Activated gamma-delta T cell (primary cell): ENCODE data around the gene PPP1R12A.
"Not testable (repeated sequence)": the region's sequence is repeated elsewhere in the genome, so short reads cannot be mapped to it uniquely, and the experiment has no call there.

Experiments used
- DNase-seq: peaks from one replicate; lab custom pipeline; 2025; lab: John Stamatoyannopoulos, UW

The PPP1R12A gene

DNA sequence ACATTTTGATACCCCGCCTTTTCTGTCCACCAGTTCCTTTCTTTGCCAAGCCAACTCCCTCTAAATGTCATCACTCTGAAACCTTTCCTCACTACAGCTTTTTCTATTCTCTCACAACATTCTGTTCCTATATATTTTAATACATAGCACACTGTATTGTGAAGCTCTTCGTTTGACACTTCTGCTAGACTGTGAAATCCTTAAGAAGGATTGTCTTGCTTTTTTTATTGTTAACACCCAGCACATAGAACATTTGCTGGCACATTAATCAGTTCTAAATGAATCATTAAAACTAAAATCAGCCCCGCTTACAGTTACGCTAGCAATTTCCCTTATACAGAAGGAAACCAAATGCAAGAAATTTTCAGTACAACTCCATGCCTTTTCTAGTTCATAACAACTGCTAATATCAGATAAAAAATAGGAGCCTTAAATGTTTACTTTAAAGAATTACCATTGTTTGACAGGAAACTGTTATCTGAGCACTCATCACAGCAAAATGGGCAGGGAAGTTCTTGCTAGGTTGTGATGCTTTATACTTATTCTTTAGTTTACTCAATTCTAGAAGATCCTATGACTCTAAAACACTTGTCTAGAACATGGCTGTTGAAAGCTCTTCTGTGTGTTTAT lies 93.5 kb downstream of the PPP1R12A start:
- DNase-seq = no peak

DNA sequence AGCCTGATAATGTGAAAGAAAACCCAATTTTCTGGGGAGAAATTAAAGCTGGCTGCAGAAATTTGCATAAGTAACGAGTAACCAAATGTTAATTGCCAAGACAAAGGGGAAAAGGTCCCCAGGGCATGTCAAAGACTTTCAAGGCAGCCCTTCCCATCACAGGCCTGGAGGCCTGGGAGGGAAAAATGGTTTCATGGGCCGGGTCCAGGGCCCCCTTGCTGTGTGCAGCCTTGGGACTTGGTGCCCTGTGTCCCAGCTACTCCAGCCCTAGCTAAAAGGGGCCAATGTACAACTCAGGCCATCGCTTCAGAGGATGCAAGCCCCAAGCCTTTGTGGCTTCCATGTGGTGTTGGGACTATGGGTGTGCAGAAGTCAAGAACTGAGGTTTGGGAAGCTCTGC lies 96.5 kb downstream of the PPP1R12A start:
- no peak for DNase-seq

DNA sequence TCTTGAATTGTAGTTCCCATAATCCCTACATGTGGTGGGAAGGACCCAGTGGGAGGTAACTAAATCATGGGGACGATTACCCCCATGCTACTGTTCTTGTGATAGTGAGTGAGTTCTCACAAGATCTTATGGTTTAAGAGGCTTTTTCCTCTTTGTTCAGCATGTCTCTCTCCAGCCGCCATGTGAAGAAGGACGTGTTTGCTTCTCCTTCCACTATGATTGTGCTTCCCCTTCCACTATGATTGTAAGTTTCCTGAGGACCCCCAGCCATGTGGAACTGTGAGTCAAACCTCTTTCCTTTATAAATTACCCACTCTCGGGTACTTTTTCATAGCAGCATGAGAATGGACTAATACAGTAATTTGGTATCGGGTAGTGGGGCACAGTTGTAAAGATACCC lies 97.3 kb downstream of the PPP1R12A start:
- DNase-seq = no peak

DNA sequence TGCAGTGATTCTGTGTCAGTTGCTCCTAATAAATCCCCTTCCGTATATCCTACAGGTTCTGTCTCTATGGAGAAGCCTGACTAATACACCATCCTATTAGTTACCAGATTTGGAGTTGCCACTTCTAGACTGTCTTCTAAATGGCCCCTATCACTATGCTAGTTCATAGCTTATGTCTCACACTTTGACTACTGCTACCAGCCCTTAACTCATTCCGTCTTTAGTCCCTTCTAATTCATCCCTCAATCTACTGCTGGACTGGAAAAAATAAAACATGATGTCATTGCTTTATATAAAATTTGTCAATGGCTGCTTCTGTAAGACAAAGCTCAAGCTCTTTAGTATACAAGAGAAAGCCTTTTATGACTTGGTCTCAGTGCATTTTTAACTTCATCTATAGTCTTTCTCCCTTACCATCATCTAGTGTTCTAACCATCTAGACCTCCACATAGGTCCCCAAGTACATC lies 99.5 kb downstream of the PPP1R12A start:
- no peak for DNase-seq

DNA sequence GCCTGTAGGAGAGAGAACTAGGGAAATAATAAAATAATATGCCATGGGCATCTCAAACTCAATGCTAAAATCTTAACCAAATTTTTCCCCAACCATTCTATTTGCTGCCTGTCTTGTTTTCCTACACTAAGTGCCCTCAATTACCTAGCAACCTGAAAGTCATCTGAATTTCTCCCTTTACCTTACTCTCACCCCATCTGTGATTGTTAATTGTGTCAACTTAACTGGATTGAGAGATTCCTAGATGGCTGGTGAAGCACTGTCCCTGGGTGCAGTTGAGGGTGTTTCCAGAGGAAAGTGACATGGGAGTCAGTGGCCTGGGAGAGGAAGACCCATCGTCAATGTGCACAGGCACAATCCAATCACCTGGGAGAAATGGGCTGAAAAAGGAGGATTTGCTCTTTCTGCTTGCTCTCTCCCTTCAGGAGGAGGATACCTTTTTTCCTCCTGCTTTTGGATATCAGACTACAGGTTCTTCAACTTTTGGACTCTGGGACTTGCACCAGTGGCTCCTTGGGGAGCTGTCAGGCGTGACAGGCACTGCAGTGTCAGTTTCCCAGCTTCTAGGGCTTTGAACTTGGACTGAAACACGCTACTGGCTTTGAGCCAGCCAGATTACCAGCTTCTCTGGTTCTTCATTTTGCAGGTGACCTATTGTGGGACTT lies 100.1 kb downstream of the PPP1R12A start:
- DNase-seq = no peak

DNA sequence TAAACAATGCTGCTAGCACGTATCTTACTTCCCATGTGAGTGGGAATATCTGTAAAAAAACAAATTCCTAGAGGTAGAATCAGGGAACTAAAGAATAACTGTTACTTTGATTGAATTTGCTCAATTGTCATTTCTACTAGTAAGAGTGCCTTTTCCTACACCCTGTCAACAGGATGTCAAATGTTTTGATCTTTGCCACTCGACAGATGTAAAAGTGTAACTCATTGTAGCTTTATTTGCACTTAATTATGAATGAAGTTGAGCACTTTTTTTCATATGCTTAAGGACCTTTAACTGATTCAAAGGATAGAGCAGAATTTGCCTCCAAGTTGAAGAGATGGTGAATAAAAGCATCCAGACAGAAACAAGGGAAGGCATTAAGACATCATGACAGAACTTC lies 104.5 kb downstream of the PPP1R12A start:
- DNase-seq = no peak

DNA sequence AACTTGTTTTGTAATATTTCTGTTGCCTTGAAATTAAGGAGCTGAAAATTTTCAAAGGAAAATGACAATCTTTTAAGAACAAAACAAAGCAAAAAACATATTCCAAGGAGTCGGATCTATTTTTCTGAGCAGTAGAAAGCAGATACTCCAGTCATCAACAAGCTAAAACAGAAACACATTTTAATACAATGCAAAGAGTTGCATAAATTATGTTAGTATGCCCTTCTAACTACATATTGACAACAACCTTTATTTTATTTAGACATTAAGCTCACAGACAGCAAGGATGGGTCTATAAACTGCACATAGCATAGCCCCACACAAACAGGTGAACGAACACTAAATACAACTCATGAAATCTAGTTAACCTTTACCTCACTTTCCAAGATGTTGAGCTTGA lies 106.0 kb downstream of the PPP1R12A start:
- no peak for DNase-seq

DNA sequence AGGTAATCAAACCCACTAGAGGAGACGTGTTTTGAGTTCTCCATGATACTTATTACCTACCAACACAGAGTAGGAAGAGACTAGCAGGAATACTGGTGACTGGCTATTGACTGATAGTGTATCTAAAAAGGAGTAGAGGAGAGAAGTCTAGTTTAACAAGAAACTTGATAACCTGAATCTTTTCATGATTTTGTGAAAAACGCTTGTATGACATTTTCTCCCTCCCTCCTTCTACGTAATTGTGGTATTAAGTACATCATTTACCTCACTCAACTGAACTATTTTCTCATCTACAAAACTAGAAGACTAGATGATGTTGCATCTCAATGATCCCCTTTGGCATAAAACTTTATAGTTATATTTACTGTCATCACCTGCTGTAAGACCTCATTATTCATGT lies 107.4 kb downstream of the PPP1R12A start:
- DNase-seq = no peak

DNA sequence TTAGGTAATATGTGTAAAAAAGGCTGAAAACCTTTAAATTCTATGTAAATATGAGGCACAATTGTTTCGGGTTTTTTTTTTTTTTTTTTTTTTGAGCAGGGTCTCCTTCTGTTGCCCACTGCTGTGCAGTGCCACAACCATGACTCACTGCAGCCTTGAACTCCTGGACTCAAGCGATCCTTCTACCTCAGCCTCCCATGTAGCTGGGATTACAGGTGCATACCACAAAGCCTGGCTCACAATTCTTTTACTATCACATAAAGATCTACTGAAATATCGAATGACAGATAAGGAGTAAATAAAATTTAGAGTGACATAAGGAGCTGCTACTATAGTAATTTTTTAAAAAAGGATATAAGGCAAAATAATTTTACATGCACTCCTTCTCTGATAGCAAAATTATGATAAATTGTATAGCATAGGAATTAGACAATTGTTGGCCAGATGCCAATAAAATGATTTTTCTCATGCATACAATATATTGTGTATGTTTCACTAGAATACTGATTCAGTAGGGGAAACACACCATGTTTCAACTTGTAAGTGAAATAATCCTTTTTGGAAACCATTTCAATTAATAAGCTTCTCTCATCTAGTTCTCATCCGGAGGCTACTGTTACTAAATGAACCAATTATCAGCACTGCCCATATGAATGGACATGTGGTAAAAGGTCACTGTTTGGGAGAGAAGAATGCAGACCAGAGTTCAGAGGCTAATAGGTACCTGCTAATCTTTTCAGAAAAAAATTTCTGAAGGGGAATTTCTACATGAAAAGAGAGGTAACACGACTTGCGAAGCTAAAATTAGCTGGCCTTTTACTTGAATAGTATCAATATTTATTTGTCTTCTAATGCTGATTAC lies 108.4 kb downstream of the PPP1R12A start:
- no peak for DNase-seq

DNA sequence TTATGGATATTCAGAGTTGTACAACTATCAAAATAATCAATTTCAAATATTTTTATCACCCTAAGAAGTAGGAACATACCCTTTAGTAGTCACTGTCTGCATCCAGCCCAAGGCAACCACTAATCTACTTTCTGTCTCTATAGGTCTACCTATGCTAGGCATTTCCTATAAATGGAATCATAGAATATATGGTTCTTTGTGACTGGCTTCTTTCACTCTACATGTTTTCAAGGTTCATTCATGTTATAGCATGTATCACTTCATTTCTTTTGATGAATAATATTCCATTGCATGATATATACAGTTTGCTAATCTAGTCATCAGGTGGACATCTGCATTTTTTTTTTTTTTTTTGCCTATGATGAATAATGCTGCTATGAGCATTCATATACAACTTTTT lies 112.4 kb downstream of the PPP1R12A start:
- DNase-seq = no peak

DNA sequence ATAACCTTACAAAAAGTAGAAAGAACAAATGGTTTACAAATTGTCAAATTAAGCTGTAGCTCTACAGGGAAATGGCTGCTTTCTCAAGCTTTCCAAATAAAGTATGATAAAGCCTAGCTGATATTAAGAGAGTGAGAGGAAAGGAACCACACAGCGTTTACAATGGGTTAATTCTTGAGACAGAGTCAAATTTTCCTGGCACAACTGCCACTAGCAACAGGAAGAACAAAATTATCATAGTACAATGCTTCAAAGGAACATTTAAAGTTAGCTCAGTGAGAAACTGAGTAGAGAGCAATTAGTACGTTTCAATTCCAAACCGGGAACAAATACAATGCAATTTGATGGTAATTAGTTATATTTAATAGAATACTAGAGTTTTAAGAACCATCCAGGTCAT lies 116.0 kb downstream of the PPP1R12A start:
- no peak for DNase-seq

DNA sequence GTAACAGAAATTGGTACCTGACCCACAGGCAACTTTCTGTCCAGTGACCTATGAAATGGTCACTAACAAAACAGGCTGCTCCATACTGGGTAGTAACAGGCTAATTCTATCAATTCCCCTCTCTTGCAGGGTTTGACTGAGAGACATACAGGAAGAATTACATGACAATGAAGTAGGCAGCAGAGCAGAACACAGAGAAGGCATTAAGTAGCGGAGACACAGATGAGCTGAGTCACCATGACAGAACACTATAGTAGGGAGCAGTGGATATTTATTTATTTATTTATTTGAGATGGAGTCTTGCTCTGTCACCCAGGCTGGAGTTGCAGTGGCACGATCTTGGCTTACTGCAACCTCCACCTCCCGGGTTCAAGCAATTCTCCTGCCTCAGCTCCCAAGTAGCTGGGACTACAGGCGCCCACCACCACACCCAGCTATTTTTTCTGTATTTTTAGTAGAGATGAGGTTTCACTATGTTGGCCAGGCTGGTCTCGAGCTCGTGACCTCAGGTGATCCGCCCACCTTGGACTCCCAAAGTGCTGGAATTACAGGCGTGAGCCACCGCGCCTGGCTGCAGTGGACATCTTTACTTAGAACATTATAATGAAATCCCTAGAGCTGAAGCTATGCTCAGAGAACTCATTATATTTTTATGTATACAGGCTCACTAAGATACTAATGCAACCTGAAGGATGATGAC lies 150.4 kb downstream of the PPP1R12A start:
- not testable (repeated sequence) for DNase-seq

DNA sequence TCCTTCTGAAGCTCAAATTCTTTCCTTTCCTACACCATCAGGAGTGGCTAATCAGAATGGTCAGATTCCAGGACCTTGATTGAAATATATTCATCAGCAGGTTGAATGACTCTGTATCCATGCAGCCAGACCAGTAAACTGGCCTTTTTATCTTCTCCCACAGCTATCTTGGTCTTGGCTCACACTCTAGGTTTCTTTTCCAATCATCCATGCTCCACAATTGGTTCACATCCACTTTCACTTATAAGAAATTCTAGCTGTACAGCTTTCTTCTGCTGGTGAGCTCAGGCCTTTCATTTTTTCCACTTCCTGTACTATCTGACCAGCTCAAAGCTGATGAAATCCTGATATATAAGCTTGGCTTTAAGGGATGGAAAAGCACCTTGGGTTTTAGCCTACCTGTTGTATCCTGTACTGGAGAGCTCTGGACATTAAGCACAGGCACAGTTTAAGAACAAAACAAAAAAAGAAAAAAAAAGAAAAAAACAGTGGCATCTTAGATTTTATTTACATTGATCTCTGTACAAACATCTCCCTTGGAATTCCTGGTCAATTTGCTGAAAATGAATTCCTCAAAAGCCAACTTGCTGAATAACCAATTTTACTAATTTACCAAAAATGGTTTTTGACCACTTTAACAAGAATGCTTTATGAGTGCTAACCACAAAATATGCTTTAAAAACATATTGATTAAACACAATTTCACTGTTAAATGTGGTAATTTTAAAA lies 152.6 kb downstream of the PPP1R12A start:
- DNase-seq = no peak

DNA sequence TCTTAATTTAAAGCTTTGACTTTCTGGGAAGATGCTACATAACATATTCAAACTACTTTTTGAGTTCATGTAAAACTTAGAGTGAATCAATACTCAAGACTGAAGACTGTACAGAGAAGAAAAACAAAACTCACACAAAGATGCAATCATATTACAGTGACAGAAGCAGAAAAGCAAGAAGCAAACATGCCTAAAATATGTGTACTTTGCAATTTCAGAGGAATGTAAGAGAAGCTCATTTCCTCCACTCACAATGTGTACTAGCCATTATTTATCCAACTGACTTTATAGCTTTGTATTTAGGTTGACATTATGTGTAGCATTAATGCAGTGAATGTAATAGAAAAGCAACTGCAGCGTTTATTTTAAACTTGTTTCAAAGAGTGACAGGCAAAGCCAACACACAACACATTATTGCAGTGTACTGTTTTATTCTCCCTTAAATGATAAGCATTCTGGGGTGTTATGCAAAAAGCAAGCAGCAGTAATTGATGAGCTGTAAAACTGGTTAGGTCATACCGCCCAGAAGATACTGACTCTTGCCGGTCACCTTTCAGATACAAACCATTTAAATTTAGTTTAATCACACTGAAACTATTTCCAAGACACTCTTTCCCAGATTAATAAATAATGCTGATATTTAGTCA lies 156.0 kb downstream of the PPP1R12A start:
- DNase-seq = no peak

DNA sequence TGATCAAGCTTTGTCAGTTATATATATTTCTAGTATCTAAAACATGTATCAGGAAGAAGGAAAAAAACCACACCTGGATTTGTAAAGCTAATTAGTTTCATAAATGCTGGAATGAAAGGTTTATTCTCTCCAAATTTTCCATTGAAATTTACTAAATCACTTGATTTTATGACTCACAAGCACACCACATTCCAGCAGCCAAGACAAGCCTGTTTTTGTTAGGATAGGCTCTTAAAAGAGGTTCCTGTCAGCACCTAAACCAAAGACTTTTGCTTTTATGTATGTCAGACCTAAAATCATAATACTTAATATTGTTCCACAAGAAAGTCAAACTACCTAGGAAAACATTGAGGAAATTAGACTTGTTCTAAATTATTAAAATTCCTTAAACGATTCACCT lies 158.8 kb downstream of the PPP1R12A start:
- DNase-seq = no peak

DNA sequence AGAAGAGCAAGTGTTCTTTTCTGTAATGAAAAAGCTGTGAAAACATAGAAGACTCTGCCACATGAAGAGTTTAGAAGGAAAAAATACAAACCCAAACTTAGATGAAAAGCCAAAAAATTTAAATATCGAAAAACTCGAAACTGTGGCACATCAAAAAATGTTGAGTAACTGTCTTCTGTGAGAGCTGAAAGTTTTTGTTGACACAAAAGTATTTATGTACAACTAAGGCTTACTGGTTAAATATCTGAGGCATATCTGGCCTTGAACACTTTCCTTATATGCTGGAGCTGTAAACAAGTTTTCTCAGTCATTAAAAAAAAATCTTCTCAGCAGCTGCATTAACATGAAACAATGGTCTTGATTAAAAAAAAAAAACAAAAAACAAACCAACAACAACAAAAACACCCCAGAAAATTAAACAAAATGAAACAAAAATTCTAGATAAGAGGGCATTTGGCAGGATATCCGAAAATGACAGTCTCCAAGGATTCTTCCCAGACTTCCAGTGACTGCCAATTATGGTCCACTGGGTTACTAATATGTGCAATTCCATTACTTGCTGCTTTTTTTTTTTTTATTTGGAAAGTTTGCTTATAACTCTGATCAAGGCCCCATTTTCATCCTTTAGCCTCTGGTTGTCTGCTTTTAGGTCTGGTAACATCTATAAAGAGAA lies 159.4 kb downstream of the PPP1R12A start:
- no peak for DNase-seq

DNA sequence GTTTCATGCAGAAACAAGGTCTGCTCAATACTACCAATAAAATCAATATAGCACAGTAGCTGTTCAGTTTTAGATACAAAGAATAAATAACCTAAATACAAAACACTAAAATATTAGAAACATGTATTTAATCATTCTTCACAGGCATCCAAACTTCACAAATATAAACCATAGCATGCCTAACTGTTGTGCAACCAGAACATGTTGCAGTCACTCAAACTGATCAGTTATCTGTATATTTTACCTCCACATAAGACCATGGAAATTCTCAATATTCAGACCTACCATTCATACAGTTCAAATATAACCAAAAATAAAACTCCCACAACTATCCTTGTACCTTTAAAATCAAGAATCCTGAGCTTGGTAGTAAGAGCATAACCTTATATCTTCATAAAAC lies 161.0 kb downstream of the PPP1R12A start:
- no peak for DNase-seq

DNA sequence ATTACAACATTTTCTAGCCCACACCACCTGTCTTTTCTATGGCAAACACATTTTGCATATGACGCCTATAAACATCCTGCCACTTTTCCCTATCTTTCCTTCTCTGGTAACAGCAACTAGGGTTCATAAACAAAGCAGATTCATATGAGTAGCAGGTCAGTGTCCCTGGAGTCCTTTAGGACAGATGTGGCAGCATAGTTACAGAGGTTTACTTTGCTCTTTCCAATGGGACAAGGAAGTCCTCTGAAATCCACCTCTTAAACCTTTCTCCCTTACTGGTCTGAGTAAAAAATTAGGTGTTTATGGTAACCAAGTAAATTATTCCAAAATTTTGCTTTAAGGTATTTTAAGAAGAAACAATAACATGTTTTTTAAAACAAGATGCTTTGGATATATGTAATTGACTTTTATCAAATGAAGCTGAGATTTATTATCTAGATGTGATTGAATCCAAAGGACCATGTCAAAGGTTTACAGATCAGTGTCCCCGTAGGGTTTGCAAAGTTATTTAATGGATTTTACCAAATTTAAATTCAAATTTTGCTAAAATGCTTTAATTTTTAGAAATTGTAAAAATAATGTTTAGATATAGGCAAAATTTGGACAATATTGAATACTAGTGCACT lies 164.9 kb downstream of the PPP1R12A start:
- DNase-seq = no peak

DNA sequence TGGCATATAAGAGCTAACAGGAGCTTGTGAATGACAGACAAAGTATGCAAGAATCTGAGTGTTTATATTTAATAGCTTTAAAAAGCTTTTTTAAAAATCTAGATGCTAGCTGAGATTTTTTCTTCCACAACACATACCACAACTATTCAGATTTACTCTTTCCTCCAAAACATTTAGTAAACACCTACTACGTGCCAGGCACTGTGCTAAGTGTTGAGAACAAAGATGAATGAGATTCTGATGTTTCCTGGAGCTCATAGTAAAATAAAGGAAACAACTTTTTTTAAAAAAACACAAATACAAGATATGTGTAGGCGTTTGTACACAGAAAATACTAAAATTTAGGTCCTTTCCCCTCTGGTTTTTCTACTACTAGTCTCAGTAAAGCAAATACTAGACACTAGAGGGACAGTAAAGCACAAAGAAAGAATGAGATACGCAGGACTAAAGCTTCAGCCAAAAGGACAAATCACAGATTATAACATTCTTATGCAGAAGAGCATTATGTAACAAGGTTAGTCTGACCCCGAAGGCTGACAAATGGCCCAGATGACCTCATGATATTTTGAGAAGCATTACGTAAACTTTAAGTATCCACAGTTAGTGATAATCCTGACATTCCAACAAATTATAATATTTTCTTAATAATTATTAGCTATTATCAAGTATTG lies 165.6 kb downstream of the PPP1R12A start:
- DNase-seq = no peak
